GM18526 (cell line): ENCODE measurements around the gene SETD9.

Source experiments
- POLR2A ChIP-seq: IDR thresholded peaks from 3 replicates; pipeline ENCODE4 v1.6.1; 2011; ENCODE audit not compliant: insufficient read length; ENCODE audit errors: extremely low read depth

The SETD9 gene

DNA sequence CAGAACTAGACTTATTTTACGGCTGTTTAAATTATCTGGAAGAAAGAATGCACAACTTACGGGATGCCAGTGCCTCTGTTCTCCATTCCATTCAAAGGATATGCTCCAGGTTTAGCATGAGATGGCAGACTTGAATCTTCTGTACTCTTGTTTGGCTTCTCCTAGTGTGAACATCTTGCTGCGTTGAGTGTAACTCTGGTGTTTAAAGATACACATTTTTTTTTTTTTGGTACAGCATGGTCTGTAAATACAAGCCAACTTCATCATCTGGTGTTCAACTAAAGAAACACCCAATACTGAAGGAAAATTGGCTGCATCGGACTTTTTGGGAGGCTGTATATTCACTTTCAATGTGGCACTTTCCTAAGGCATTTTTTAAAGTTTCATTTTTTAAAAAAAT is 49.9 kb downstream of the SETD9 start:
- TF ChIP-seq POLR2A, result no peak

GRCh38 chr5:56961746-56962145 is 52.4 kb downstream of the SETD9 start:
- no peak for TF ChIP-seq POLR2A

- no peak for TF ChIP-seq POLR2A
These were observed 52.9 kb downstream of the SETD9 start for GRCh38 chr5:56962286-56962685.

DNA sequence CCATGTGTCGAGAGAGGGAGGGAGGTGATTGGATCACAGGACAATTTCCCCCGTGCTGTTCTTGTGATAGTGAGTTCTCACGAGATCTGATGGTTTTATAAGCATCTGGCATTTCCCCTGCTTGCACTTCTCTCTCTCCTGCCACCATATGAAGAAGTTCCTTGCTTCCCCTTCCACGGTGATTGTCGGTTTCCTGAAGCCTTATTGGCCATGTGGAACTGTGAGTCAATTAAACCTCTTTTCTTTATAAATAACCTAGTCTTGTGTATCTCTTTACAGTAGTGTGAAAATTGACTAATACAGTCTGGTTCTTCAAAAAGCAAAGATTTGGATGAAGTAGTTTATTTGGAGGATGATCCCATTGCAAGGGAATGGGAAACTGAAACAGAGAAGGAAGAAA is 53.9 kb downstream of the SETD9 start:
- TF ChIP-seq POLR2A, result no peak

- no peak for TF ChIP-seq POLR2A
These were observed 54.8 kb downstream of the SETD9 start for GRCh38 chr5:56964173-56964572.
